GM21367 (cell line): ENCODE measurements around the gene QSOX2.

Experiments used
- ATAC-seq: cut with Tn5 transposase; IDR thresholded peaks from one replicate; pipeline ENCODE4 v1.9.1; 2021; ENCODE audit not compliant: unreplicated experiment

Gene QSOX2

GRCh38 chr9:136223871-136224640 is 21.6 kb downstream of the QSOX2 start:
- no peak for ATAC-seq

- no peak for ATAC-seq
Measured at GRCh38 chr9:136222906-136223285, 22.7 kb downstream of the QSOX2 start.

- no peak for ATAC-seq
Measured at GRCh38 chr9:136222166-136222905, 23.3 kb downstream of the QSOX2 start.

GRCh38 chr9:136220017-136220729 is 25.4 kb downstream of the QSOX2 start:
- no peak for ATAC-seq

GRCh38 chr9:136219276-136219675 is 26.3 kb downstream of the QSOX2 start:
- ATAC-seq: no peak

GRCh38 chr9:136218673-136219072 is 26.9 kb downstream of the QSOX2 start:
- ATAC-seq: no peak

- no peak for ATAC-seq
Measured at GRCh38 chr9:136218271-136218670, 27.3 kb downstream of the QSOX2 start.

GRCh38 chr9:136216541-136217244 is 28.9 kb downstream of the QSOX2 start:
- ATAC-seq: no peak

- ATAC-seq: no peak
Measured at GRCh38 chr9:136213733-136214132, 31.9 kb downstream of the QSOX2 start.

GRCh38 chr9:136212345-136212950 is 33.2 kb downstream of the QSOX2 start:
- ATAC-seq: no peak

- no peak for ATAC-seq
Measured at GRCh38 chr9:136211441-136212344, 33.9 kb downstream of the QSOX2 start.

- no peak for ATAC-seq
Measured at GRCh38 chr9:136211006-136211405, 34.6 kb downstream of the QSOX2 start.

GRCh38 chr9:136210276-136210675 is 35.3 kb downstream of the QSOX2 start:
- ATAC-seq: no peak

GRCh38 chr9:136209786-136210185 is 35.8 kb downstream of the QSOX2 start:
- ATAC-seq: no peak

- ATAC-seq: no peak
Measured at GRCh38 chr9:136209232-136209631, 36.4 kb downstream of the QSOX2 start.

- no peak for ATAC-seq
Measured at GRCh38 chr9:136208675-136209074, 36.9 kb downstream of the QSOX2 start.

GRCh38 chr9:136207616-136208015 is 38.0 kb downstream of the QSOX2 start:
- no peak for ATAC-seq

- ATAC-seq: no peak
Measured at GRCh38 chr9:136206602-136207275, 38.9 kb downstream of the QSOX2 start.

- ATAC-seq: no peak
Measured at GRCh38 chr9:136205707-136205992, 40.0 kb downstream of the QSOX2 start.
